OCI-LY1 (cell line): ENCODE results near the gene ZNF282.

Source experiments
- EZH2 ChIP-seq: fragments of 200-600 bp; sonication (generic), shearing (Covaris generic); IDR thresholded peaks from 2 replicates; pipeline ENCODE4 v1.8.0; 2017; ENCODE audit warnings: borderline replicate concordance, mixed run types, mild to moderate bottlenecking, antibody characterized with exemption, low read length, moderate library complexity, mixed read lengths
- TF ChIP-seq, protein P1 (sequence below): fragments of 200-600 bp; sonication (generic), shearing (Covaris generic); IDR thresholded peaks from 2 replicates; pipeline ENCODE4 v1.5.1; 2017; ENCODE audit warnings: mild to moderate bottlenecking, antibody characterized with exemption, low read length, moderate library complexity, mixed read lengths

DNA sequence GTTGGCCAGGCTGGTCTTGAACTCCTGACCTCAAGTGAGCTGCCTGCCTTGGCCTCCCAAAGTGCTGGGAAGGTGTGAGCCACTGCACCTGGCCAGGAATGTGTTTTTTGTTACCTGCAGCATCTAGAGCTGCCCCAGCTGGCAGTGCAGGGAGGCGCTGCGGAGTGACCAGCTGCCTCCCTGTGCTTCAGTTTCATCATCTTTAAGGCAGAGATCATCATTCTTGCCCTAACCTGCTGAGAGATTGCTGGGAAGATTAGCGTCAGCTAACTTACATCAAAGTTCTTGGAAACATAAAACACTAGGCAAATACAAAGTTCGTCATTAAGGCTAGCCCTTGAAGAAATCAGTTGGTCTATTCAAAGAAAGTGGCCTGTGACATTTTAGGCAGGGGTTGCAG lies 2.3 kb downstream of the ZNF282 start:
- TF ChIP-seq EZH2: no peak
- TF ChIP-seq, protein P1, sequence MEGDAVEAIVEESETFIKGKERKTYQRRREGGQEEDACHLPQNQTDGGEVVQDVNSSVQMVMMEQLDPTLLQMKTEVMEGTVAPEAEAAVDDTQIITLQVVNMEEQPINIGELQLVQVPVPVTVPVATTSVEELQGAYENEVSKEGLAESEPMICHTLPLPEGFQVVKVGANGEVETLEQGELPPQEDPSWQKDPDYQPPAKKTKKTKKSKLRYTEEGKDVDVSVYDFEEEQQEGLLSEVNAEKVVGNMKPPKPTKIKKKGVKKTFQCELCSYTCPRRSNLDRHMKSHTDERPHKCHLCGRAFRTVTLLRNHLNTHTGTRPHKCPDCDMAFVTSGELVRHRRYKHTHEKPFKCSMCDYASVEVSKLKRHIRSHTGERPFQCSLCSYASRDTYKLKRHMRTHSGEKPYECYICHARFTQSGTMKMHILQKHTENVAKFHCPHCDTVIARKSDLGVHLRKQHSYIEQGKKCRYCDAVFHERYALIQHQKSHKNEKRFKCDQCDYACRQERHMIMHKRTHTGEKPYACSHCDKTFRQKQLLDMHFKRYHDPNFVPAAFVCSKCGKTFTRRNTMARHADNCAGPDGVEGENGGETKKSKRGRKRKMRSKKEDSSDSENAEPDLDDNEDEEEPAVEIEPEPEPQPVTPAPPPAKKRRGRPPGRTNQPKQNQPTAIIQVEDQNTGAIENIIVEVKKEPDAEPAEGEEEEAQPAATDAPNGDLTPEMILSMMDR: no peak
